GDM1 (cell line): Measurements from ENCODE around the gene MBNL1.
"Not testable (repeated sequence)": the region's sequence is repeated elsewhere in the genome, so short reads cannot be mapped to it uniquely, and the experiment has no call there.

Source experiments
- DNase-seq: peaks from one replicate; lab custom pipeline; 2025; lab: John Stamatoyannopoulos, UW

MBNL1 gene

GRCh38 chr3:152377184-152377570 lies 108.4 kb downstream of the MBNL1 start:
- no peak for DNase-seq

GRCh38 chr3:152379415-152380042 lies 110.8 kb downstream of the MBNL1 start:
- DNase-seq, result no peak

- DNase-seq, result no peak
Observed at GRCh38 chr3:152380043-152380442, 111.3 kb downstream of the MBNL1 start.

- no peak for DNase-seq
Observed at GRCh38 chr3:152381881-152382295, 113.2 kb downstream of the MBNL1 start.

GRCh38 chr3:152382312-152383135 lies 113.8 kb downstream of the MBNL1 start:
- no peak for DNase-seq

- DNase-seq, result no peak
Observed at GRCh38 chr3:152383136-152383606, 114.4 kb downstream of the MBNL1 start.

GRCh38 chr3:152384412-152384811 lies 115.7 kb downstream of the MBNL1 start:
- DNase-seq, result no peak

GRCh38 chr3:152385761-152386160 lies 117.0 kb downstream of the MBNL1 start:
- DNase-seq, result no peak

- no peak for DNase-seq
Observed at GRCh38 chr3:152386208-152386607, 117.5 kb downstream of the MBNL1 start.

- no peak for DNase-seq
Observed at GRCh38 chr3:152388631-152389030, 119.9 kb downstream of the MBNL1 start.

- DNase-seq, result no peak
Observed at GRCh38 chr3:152389316-152389934, 120.7 kb downstream of the MBNL1 start.

GRCh38 chr3:152390647-152391046 lies 121.9 kb downstream of the MBNL1 start:
- no peak for DNase-seq

- DNase-seq, result no peak
Observed at GRCh38 chr3:152391671-152392070, 122.9 kb downstream of the MBNL1 start.

- no peak for DNase-seq
Observed at GRCh38 chr3:152392272-152392880, 123.6 kb downstream of the MBNL1 start.

- no peak for DNase-seq
Observed at GRCh38 chr3:152394246-152394645, 125.5 kb downstream of the MBNL1 start.

GRCh38 chr3:152395764-152396163 lies 127.0 kb downstream of the MBNL1 start:
- no peak for DNase-seq

GRCh38 chr3:152396867-152397266 lies 128.1 kb downstream of the MBNL1 start:
- DNase-seq, result no peak

GRCh38 chr3:152397348-152397747 lies 128.6 kb downstream of the MBNL1 start:
- not testable (repeated sequence) for DNase-seq

- DNase-seq, result no peak
Observed at GRCh38 chr3:152398495-152398894, 129.8 kb downstream of the MBNL1 start.

GRCh38 chr3:152399374-152399773 lies 130.6 kb downstream of the MBNL1 start:
- no peak for DNase-seq

- no peak for DNase-seq
Observed at GRCh38 chr3:152400887-152401286, 132.2 kb downstream of the MBNL1 start.

GRCh38 chr3:152402695-152403451 lies 134.1 kb downstream of the MBNL1 start:
- DNase-seq, result no peak
